Globus pallidus (tissue), 1 donor: ENCODE results near the gene FAM162A.
"Not testable (repeated sequence)": the region's sequence is repeated elsewhere in the genome, so short reads cannot be mapped to it uniquely, and the experiment has no call there.

ENCODE experiments used
- DNase-seq: peaks from one replicate; pipeline ENCODE4 v3.0.0-alpha.2; 2015; ENCODE audit warnings: low spot score

The FAM162A gene, protein sequence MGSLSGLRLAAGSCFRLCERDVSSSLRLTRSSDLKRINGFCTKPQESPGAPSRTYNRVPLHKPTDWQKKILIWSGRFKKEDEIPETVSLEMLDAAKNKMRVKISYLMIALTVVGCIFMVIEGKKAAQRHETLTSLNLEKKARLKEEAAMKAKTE

DNA sequence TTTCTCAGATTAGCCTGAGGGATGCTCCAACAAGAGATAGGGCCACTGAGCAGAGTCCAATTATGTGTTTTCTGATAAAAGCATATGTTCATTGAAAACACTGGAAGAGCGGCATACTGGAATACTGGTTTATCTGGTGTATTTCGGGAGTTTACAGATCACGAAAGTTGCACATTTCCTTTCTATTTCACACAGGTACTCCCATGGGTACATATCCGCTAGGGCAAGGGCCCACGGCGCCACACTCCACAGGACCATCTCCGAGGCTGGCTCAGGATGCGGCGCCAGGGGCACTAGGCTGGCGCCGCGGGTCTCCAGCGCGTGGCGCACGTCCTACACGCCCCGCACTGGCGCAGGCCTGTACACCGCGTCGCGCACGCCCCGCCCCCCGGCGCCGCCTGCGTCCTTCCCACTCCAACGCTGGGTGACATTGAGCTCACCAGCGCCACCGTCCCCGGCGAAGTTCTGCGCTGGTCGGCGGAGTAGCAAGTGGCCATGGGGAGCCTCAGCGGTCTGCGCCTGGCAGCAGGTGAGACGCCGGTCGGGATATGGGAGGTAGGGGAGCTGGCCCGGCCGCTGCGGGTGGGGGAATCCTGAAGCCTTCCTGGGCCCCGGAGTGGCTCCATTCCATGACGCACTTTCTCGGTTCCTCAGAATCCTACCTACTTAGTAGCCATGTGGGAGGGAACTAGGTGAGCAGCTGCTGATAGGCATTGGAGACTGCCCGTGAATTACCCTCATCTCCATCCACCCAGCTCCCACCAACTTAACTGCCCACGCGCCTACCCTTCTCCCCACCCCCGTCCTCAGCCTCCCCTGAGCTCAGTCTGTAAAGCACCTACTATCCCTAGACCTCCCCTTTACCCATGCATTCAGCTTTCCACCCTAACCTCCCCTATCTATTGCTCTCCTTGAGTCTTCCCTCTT lies at the start of gene FAM162A:
Gene FAM162A, plus strand, starts transcription at position 412 of the 927 bp plus-strand sequence. Its CDS starts 84 bp downstream, at position 496.
- peak; percentile 93 for DNase-seq

DNA sequence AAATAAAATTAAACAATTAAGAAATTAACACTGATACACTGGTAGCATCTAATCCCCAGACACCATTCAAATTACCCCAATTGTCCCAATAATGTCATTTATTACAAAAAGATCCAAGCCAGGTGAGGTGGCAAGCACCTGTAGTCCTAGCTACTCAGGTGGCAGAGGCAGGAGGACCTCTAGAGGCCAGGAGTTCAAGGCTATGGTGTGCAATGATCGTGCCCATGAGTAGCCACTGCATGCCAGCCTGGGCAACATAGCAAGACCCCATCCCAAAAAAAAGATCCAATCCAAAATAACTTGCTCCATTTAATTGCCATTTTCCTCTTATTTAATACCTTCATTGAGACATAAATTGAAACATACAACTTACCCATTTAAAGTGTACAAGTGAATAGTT lies 41.2 kb upstream of the FAM162A start:
- DNase-seq: no peak

DNA sequence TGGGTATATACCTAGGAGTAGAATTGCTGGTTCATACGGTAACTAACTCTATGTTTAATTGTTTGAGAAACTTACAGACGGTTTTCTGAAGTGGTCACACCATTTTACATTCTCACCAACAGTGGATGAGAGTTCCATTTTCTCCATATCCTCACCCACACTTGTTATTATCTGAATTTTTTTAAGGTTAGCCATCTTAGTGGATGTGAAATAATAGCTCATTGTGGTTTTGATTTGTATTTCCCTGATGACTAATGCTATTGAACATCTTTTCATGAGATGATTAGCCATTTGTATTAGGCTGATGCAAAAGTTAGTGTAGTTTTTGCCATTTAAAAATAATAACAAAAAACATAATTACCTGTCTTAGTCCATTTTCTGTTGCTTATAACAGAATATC lies 40.3 kb upstream of the FAM162A start:
- no peak for DNase-seq

DNA sequence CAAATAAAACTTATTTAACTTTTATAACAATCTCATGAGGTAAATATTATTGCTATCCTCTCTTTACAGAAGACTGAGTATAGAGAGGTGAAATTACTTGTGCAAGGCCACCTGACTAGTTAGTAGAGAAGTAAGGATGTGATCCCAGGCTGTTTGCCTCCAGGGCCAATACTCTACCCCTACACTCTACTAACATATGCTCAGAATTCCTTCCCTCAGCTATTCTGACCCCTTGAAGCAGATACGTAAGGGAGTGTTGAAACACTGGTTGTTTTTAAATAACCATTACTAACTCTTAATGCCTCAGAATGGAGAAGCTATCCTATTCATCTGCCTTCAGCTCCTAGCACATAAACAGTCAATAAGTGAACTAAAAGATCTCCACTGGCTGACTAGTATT lies 34.8 kb upstream of the FAM162A start:
- no peak for DNase-seq

DNA sequence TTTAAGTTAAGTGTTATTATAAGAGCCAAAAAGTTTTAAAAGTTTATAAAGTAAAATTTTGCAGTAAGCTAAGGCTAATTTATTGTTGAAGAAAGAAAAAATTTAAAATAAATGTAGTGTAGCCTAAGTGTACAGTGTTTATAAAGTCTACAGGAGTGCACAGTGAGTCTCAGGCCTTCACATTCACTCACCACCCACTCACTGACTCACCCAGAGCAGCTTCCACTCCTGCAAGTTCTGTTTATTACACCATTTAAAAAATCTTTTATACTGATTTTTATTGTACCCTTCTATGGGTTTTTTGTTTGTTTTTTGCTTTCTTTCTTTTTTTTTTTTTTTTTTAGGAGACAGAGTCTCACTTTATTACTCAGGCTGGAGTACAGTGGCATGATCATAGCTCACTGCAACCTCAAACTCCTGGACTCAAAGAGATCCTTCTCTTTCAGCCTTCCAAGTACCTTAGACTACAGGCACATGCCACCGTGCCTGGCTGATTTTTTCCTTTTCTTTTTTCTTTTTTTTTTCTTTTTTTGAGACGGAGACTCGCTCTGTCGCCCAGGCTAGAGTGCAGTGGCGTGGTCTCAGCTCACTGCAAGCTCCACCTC lies 33.1 kb upstream of the FAM162A start:
- DNase-seq: no peak

DNA sequence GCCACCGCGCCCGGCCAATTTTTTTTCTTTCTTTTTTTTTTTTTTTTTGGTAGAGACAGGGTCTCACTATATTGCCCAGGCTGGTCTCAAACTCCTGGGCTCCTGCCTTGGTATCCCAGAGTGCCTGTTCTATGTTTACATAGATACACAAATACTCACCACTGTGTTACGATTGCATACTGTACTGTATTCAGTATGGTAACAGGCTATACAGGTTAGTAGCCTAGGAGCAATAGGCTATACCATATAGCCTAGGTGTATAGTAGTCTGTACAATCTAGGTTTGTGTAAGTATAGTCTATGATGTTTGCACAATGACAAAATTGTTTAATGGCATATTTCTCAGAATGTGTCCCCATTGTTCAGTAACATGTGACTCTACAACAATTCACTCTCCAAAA lies 32.4 kb upstream of the FAM162A start:
- DNase-seq: no peak

DNA sequence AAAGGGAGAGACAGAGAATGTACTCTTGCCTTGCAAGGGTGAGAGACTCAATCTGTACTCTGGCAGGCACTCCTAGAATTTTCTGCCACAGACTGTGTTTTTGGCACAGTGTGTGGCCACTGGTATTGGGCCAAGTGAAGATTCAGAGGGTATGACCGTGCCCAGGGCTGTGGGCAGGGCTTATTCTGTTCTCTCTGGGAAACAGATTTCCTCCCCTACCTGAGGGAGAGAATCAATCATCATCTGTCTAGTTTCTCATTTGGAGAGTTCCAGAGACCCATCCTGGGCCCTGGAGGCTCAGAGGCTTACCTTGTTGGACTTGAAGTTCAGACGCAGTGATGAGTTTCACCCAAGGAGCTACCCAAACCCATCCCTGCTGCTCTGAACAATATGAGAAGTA lies 30.8 kb upstream of the FAM162A start:
- DNase-seq: no peak

DNA sequence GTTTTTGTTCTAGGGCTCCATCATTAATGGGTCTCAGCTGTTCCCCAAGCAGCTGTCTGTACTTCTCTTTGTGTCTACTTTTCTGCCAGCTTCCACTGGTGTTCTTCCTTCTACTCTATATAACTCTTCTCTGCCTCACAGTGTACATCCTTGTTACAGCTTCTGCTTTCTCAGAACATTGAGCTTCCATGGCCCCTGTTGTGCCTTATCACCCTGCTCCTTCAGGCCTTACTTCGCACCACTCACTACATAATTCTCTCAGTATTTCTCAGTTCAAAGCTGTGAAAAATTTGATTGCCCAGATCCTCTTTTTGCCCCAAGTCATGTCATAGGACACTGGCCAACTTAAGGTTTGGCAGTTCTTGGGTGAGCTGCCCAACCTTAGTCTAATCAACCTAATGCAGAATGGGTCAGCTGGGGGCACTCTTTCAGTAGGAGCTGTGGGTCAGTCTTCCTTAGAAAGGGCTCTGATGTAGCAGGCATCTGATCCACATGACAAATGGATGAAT lies 30.0 kb upstream of the FAM162A start:
- DNase-seq: no peak

DNA sequence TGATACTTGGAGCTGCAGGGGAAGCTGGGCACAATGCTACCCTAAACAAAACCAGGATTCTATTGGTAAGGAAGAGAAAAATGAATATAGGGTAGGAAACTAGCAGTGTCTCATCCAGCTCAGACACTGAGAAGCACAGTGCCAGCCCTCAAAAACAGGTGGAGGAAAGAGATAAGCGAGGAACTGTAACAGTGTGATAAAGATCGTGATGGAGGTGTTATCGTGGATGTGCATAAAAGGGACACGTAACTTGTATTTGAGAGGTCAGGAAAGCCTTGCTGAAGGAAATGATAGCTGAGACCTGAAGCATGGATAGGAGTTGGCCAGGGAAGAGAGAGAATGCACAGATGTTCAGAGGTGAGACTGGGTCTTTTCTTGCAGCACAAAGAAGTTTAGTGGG lies 28.4 kb upstream of the FAM162A start:
- no peak for DNase-seq

DNA sequence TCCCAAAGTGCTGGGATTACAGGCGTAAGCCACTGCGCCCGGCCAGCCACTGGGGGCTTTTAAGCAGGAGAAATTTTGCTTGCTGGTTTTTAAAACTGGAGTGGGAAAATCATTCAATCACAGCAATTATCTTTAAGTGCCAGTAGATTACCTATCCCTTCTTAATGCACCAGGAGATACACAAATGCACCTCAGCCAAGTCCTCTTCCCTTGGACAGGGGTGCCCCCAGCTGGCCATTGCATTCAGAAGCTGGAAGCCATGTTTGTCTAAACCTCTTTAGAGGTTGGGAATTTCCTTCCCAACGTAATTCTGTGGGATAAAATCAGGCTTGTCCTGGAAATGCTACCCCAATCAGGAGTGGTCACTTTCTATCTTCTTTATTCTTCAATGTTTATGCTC lies 27.6 kb upstream of the FAM162A start:
- DNase-seq: no peak

DNA sequence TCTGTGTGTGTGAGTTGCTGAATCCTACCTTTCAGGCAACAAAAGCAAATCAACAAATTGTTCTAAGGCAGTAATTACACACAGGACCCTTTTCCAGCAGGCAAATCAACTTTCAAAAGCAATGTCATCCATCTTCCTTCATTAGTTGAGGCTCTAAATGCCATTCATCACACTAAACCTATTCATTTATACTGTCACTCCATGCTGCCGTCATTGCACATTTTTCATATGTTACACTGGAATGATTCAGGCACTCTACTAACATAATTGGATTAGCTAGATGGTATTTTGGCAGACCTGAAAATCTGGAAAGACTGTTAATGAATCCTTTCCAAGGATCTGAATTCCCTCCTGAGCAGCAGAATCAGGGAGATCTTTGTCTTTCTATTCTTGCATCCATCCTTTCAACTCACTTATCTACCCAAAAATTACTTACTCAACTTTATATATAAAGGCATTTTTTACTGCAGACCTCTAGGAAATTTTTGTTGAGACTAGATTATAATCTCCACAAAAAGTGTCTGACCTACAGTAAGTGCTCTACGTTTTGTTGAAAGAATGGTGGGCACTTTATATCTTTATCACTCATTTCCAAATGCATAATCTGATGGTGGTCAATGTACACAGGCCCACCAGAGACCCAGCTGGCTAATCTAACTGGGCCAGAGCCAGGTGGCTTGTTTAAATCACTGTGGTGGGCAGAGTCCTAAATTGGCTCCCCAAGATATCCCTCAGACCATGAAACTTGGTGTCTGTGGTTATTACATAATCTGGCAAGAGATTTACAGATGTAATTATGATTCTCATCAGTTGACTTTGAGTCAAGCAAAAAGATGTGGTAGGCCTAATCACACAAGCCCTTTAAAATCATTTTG lies 25.9 kb upstream of the FAM162A start:
- no peak for DNase-seq

DNA sequence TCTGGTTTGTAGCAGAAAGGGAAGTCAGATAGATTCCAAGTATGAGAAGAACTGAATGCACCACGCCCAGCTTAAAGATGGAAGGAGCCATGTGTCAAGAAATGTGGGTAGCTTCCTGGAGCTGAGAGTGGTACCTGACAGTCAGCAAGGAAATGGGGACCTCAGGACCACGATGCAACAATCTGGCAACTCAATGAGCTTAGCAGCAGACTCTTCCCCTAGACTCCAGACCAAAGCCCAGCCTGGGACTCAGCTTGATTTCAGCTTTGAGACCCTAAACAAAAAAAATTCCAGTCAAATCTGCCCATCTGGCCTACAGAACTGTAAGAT lies 25.3 kb upstream of the FAM162A start:
- DNase-seq: no peak

DNA sequence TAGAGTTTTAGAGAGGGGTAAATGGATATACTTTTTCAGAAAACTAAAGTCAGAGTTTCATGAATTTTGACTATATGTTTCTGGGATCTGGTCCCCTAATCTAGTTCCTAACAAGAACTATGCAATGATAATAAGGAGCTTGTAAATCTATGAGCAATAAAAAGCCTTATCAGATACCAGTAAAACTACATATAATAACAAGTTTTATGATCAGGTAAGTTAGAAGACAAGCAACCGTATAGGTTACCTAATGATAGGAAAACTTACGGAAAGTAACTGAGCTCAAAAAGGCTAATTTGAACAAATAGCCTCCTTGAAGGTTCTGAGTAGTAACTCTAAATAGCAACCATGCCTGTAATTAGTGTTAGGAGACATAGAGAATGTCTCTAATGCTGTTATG lies 22.0 kb upstream of the FAM162A start:
- no peak for DNase-seq

DNA sequence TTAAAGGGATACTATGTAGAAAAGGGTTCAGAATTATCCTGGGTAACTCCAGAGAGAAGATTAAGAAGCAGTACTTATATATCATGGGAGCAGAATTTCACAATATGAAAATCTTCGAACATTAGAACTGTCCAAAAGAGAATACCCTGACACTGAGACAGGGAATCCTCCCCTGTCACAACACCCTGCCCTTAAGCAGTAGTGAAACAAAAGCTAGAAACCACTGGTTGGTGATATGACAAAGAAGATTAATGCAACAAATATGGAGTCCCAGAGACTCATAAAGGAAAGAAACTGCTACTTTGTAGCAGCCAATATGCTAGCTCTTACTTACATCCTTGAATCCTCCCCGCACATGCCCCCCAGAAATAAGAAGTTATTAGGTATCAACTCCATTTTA lies 19.5 kb upstream of the FAM162A start:
- DNase-seq: no peak

DNA sequence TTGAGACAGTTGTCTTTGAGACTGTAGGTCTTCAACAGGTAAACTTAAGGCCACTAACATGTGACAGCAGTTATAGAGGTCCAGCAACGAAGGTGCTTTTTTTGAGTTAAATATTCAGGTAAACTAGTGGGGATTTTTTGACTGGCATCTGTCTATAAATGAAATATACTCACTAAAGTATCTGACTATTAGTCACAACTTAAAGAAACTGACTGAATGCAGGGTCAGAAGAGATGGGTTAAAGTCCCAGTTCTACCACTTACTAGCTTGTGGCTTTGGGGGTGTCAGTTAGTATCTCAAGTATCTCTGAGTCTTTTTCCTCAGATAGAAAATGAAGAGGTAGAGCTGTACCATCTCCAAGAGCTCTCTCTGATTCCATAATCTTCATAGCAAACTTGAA lies 18.9 kb upstream of the FAM162A start:
- DNase-seq: no peak

DNA sequence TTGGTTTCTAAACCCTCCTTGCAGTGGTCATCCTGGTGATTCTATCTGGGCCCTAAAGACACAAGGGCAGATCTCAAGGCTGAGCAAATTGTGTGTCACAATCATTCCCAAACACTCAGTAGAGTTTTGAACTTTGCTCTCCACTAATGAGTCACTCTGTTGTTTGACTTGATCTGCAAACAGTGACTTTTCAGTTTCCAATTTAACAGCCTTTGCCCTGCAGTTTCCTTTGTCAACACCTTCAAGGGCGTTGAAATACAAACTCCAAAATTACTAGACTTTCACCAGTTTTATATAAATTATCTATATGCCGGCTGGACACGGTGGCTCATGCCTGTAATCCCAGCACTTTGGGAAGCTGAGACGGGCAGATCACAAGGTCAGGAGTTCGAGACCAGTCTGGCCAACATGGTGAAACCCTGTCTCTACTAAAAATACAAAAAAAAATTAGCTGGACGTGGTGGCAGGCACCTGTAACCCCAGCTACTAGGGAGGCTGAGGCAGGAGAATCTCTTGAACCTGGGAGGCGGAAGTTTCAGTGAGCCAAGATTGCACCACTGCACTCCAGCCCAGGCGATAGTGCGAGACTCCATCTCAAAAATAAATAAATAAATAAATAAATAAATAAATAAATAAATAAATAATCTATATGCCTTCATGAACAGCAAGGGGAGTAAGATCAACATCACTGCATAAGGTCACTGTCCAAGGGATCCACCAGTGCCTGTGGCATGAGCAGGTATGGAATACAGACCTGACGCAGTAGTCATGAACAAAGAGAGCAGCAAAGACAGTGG lies 18.2 kb upstream of the FAM162A start:
- DNase-seq: not testable (repeated sequence)

DNA sequence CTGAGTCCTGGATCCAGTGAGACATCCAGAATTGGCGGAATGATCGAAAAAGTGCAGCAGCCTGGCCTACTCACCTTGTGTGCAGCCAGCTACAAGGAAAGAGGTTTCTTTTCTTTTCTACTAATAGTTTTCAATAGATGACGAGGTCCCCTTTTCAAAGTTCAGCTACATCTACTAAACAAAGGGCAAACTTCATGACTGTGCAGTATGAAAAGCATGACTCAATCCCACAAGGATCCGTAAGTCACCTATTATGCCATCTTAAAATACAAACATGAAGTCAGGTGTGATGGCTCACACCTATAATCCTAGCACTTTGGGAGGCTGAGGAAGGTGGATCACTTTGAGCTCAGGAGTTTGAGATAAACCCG lies 17.6 kb upstream of the FAM162A start:
- DNase-seq: no peak

DNA sequence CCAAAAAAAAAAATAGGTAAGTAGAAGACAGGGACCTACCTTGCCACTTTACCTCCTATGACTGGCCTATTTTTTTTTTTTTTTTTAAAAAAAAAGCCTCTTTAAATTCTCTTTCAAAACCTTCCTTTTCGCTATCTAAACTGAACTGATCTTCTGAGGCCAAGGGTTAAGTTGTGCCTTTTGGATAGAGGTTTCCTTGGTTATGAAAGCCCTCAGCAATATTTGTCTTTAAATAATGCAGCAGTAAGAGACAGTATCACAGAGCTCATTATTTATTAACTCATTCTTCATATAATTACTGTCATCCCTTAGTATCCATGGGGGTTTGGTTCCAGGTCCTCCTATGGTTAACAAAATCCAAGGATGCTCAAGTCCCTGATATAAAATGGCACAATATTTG lies 9.9 kb upstream of the FAM162A start:
- DNase-seq: no peak

DNA sequence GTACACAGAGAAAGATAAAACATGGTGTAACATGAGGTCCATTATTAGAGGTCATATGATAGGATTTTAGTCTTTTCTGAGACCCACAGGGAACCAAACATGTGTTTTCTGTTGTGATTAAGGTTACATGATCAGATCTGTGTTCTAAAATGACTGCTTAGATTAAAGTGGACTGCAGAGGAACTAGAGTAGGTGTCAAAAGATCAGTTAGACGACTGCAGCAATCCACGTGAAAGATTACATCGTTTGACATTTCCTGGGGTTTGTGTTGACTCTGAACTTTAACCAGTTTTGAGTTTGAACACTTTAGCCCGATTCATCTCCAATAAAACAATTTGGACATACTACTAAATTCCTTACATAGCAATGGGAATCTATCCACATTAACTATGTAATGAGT lies 6.0 kb upstream of the FAM162A start:
- no peak for DNase-seq

DNA sequence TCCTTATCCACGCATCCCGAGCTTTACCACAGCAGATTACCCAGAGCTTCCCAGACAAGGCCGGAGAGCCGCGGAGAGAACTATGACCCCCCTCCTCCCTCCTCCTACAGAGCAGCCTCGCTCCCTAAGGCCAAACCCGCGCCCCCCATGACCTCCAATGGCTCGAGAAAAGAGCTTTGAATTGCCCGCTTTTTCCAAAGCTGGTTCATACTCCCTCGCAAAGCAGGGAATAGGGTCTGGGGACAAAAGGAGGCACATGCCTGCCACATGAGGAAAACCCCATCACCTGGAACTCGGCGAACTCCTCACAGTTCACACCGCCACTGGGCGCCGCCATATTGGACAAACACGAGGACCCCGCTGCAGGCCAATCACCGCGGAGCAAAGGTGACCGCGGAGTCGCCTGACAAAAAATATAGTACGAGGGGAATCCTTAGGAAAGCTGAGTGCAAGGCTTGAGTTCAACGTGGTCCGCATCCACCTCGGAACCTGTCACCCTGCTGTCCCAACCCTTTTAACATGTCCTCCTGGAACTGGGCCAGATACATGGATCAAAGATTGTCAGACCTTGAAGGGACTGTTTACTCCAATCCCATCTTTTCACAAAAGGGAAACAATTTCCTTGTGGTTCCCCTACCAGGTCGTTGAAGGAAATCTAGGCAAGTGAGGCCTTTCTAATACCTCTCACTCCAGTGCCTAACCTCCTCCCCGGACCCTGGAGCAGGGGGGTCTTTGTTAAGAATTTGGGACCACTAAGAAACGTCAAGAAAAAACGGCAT lies 905 bp upstream of the FAM162A start, which contains the start of gene MIX23:
Gene MIX23, minus strand, starts transcription at position 344 of the 779 bp plus-strand sequence. Its CDS starts 7 bp downstream, at position 337.
- DNase-seq: peak; percentile 83
